Measurements from ENCODE around the gene ACSS2. TPM values are rescaled to one million over a fixed set of nuclear protein-coding genes. Genes with fewer than 3 reads are reported as not detected.
A peak's percentile ranks its signal among the peaks of the same experiment; 100 is the strongest.

The ACSS2 gene
- total RNA-seq, 6 experiments from 2014 or later: 21.9 to 118 (median 45.7) TPM

GRCh38 chr20:34947336-34947735, 70.9 kb downstream of the ACSS2 start:
- TF ChIP-seq CTCF (IDR thresholded peaks at IDR 0.05) (no peak), POLR2A (IDR thresholded peaks at IDR 0.05) (no peak)
- no peak for ATAC-seq
- Histone ChIP-seq H3K27ac (no peak overlapping the region), H3K27me3 (no peaks in the 10 kb centered on the region), H3K9me3 (no peaks in the 10 kb centered on the region), H3K4me1 (peaks cover 0 to 14% (median 2%) of the 10 kb centered on the region in 4 donors), H3K36me3 (peaks cover 0 to 18% (median 1%) of the 10 kb centered on the region in 4 donors), H3K4me3 (no peak overlapping the region)
- intact Hi-C loops (cut with DNase I): no loop called here
- no peak for DNase-seq

- ATAC-seq: peak in 1 of 4 donors; percentile 41
- H3K27me3 ChIP-seq: no peaks in the 10 kb centered on the region
- H3K4me3 ChIP-seq: no peak overlapping the region
- intact Hi-C loops (cut with DNase I): no loop called here
- no peak for DNase-seq
- peaks cover 0 to 14% (median 2%) of the 10 kb centered on the region in 4 donors for H3K4me1 ChIP-seq
- H3K9me3 ChIP-seq: no peaks in the 10 kb centered on the region
- H3K36me3 ChIP-seq: peaks cover 0 to 13% (median 0%) of the 10 kb centered on the region in 4 donors
- H3K27ac ChIP-seq: no peak overlapping the region
- no peak for TF ChIP-seq CTCF (IDR thresholded peaks at IDR 0.05)
- TF ChIP-seq POLR2A (IDR thresholded peaks at IDR 0.05): no peak
Measured at GRCh38 chr20:34948030-34948429, 71.6 kb downstream of the ACSS2 start.

GRCh38 chr20:34949120-34949519, 72.7 kb downstream of the ACSS2 start:
- peaks cover 0 to 13% (median 0%) of the 10 kb centered on the region in 4 donors for H3K36me3 ChIP-seq
- ATAC-seq (peak; percentile 74 to 95 (median 86)), DNase-seq (no peak)
- TF ChIP-seq CTCF (IDR thresholded peaks at IDR 0.05) (no peak), POLR2A (IDR thresholded peaks at IDR 0.05) (no peak)
- no peaks in the 10 kb centered on the region for H3K27me3 ChIP-seq
- peaks cover 0 to 14% (median 2%) of the 10 kb centered on the region in 4 donors for H3K4me1 ChIP-seq
- intact Hi-C loops (cut with DNase I): no loop called here
- H3K27ac ChIP-seq: peak overlapping the region in 1 of 3 donors; percentile 15
- 38% methylated on average over 6 of the region's 6 CpGs for WGBS (ENCODE audit: insufficient coverage, low coverage, low lambda C conversion rate, missing lambda C conversion rate)
- H3K4me3 ChIP-seq: no peak overlapping the region
- H3K9me3 ChIP-seq: no peaks in the 10 kb centered on the region

- Histone ChIP-seq H3K27me3 (no peaks in the 10 kb centered on the region), H3K4me1 (peaks cover 0 to 23% (median 4%) of the 10 kb centered on the region in 4 donors), H3K36me3 (peaks cover 0 to 3% (median 0%) of the 10 kb centered on the region in 4 donors), H3K9me3 (no peaks in the 10 kb centered on the region), H3K27ac (no peak overlapping the region), H3K4me3 (no peak overlapping the region)
- DNase-seq: no peak
- WGBS (ENCODE audit: insufficient coverage, low coverage, low lambda C conversion rate, missing lambda C conversion rate): 91% methylated on average over 2 of the region's 2 CpGs
- TF ChIP-seq POLR2A (IDR thresholded peaks at IDR 0.05): no peak
- no peak for TF ChIP-seq CTCF (IDR thresholded peaks at IDR 0.05)
- intact Hi-C loops (cut with DNase I): no loop called here
- ATAC-seq: no peak
Measured at GRCh38 chr20:34951252-34951651, 74.8 kb downstream of the ACSS2 start.

GRCh38 chr20:34951652-34952051, 75.2 kb downstream of the ACSS2 start:
- Histone ChIP-seq H3K4me1 (peaks cover 0 to 23% (median 4%) of the 10 kb centered on the region in 4 donors), H3K9me3 (no peaks in the 10 kb centered on the region), H3K36me3 (no peaks in the 10 kb centered on the region), H3K27me3 (no peaks in the 10 kb centered on the region), H3K4me3 (no peak overlapping the region), H3K27ac (no peak overlapping the region)
- ATAC-seq: peak in 1 of 4 donors; percentile 2
- DNase-seq: peak in 2 of 3 donors; percentile 64 to 71
- TF ChIP-seq CTCF (IDR thresholded peaks at IDR 0.05): no peak
- TF ChIP-seq POLR2A (IDR thresholded peaks at IDR 0.05): no peak
- WGBS (ENCODE audit: insufficient coverage, low coverage, low lambda C conversion rate, missing lambda C conversion rate): 57% methylated on average over 5 of the region's 8 CpGs
- intact Hi-C loops (cut with DNase I): no loop called here
